ENCODE results near the gene DIS3.

- TF ChIP-seq CTCF (IDR thresholded peaks at IDR 0.05; ENCODE audit: insufficient read depth, low read length) (no peak), POLR2AphosphoS5 (IDR thresholded peaks at IDR 0.05; ENCODE audit: low read depth) (no peak), REST (IDR thresholded peaks at IDR 0.05; ENCODE audit: insufficient replicate concordance, low read depth) (no peak)
Measured at GRCh38 chr13:72763411-72763810, 18.3 kb downstream of the DIS3 start.

Data from HL-60 (cell line).